ENCODE results near the gene TINCR.
"Not testable (repeated sequence)": the region's sequence is repeated elsewhere in the genome, so short reads cannot be mapped to it uniquely, and the experiment has no call there.

Gene TINCR

GRCh38 chr19:5567360-5567969 lies at the start of gene TINCR:
TSS of gene TINCR (minus strand) at chr19:5567953.
- no peak for DNase-seq

- no peak for DNase-seq
These were observed 49.3 kb upstream of the TINCR start for GRCh38 chr19:5617080-5617479.

GRCh38 chr19:5615756-5616327 lies 48.1 kb upstream of the TINCR start:
- no peak for DNase-seq

- no peak for DNase-seq
These were observed 45.4 kb upstream of the TINCR start for GRCh38 chr19:5612891-5613865.

GRCh38 chr19:5609881-5610448 lies 42.2 kb upstream of the TINCR start:
- DNase-seq = no peak

GRCh38 chr19:5608766-5609165 lies 41.0 kb upstream of the TINCR start:
- not testable (repeated sequence) for DNase-seq

GRCh38 chr19:5608291-5608690 lies 40.5 kb upstream of the TINCR start:
- no peak for DNase-seq

- DNase-seq = no peak
These were observed 39.8 kb upstream of the TINCR start for GRCh38 chr19:5607318-5608275.

GRCh38 chr19:5605362-5605761 lies 37.6 kb upstream of the TINCR start:
- no peak for DNase-seq

- DNase-seq = no peak
These were observed 35.9 kb upstream of the TINCR start for GRCh38 chr19:5603626-5604025.

- DNase-seq = no peak
These were observed 33.0 kb upstream of the TINCR start for GRCh38 chr19:5600797-5601196.

GRCh38 chr19:5595745-5596144 lies 28.0 kb upstream of the TINCR start:
- DNase-seq = no peak

GRCh38 chr19:5595129-5595528 lies 27.4 kb upstream of the TINCR start:
- DNase-seq = no peak

- no peak for DNase-seq
These were observed 26.8 kb upstream of the TINCR start for GRCh38 chr19:5594521-5594950.

- no peak for DNase-seq
These were observed 25.8 kb upstream of the TINCR start for GRCh38 chr19:5593343-5594255.

- DNase-seq = no peak
These were observed 25.0 kb upstream of the TINCR start for GRCh38 chr19:5592531-5593342.

- no peak for DNase-seq
These were observed 23.7 kb upstream of the TINCR start for GRCh38 chr19:5591476-5591875.

- no peak for DNase-seq
These were observed 23.1 kb upstream of the TINCR start for GRCh38 chr19:5590865-5591154.

GRCh38 chr19:5590151-5590864 lies 22.6 kb upstream of the TINCR start:
- no peak for DNase-seq
